Adrenal gland (tissue), 12 donors: ENCODE measurements around the gene KCNMA1. TPM values are rescaled to one million over a fixed set of nuclear protein-coding genes. Genes with fewer than 3 reads are reported as not detected.

Experiments used
- DNase-seq, 7 donors: peaks; one replicate each; pipeline ENCODE4 v3.0.0-alpha.2; 2019 to 2020
- H3K27ac ChIP-seq, 5 donors: fragments of 200-600 bp; sonication (generic) in 4 of 5; 1 replicate in 3 of 5; 2 replicates in 2 of 5; pipeline versions ENCODE4 v1.5.1 to v1.8.0; 2016 to 2020; ENCODE audit warnings: mild to moderate bottlenecking in 1 of 5
- H3K27me3 ChIP-seq: fragments of 200-600 bp; 2 replicates; pipeline ENCODE4 v1.8.0; 2021
- H3K36me3 ChIP-seq, 2 donors: fragments of 200-600 bp; replicated peaks in 1 of 2; 1 replicate in 1 of 2; 2 replicates in 1 of 2; pipeline versions ENCODE4 v1.5.1 to v1.8.0; 2018 to 2022
- H3K4me1 ChIP-seq, 2 donors: fragments of 200-600 bp; replicated peaks in 1 of 2; 1 replicate in 1 of 2; 2 replicates in 1 of 2; pipeline versions ENCODE4 v1.5.1 to v1.8.0; 2018 to 2021
- H3K4me3 ChIP-seq, 4 donors: fragments of 200-600 bp; sonication (generic) in 3 of 4; one replicate each; pipeline ENCODE4 v1.5.1; 2016 to 2018
- H3K9me3 ChIP-seq, 3 donors: fragments of 200-600 bp; sonication (generic) in 1 of 3; replicated peaks in 1 of 3; 1 replicate in 2 of 3; 2 replicates in 1 of 3; pipeline versions ENCODE4 v1.5.1 to v1.8.0; 2016 to 2021
- CTCF ChIP-seq, 6 experiments: fragments of 450-650 bp in 4 of 6; fragments of 200-600 bp in 2 of 6; sonication (generic) in 1 of 6; IDR thresholded peaks; 1 replicate in 5 of 6; 2 replicates in 1 of 6; pipeline versions ENCODE4 v1.5.1 to v1.8.0; 2016 to 2021; ENCODE audit warnings: antibody characterized with exemption in 6 of 6, mild to moderate bottlenecking in 2 of 6, moderate library complexity in 1 of 6
- POLR2A ChIP-seq, 2 donors: fragments of 450-650 bp; IDR thresholded peaks; one replicate each; pipeline ENCODE4 v1.6.1; 2017; ENCODE audit warnings: antibody characterized with exemption in 2 of 2, mild to moderate bottlenecking in 2 of 2, moderate library complexity in 1 of 2
- WGBS, 4 donors: extraction: QIAGEN DNeasy Blood & Tissue Kit in 2 of 4; methylation state at CpG; one replicate each; pipeline versions ENCODE4 v1.1.5 to v1.1.7; 2013 to 2017; 5-methylcytosine and 5-hydroxymethylcytosine counted together
- intact Hi-C, 2 donors: fragments of 100-400 bp; cut with DNase I; formaldehyde crosslinking; loops; one replicate each; pipeline versions ENCODE4 v1.14.1 to v1.15.0; 2022 to 2023
- polyA plus RNA-seq, 3 donors: library from polyadenylated mRNA; stranded (reverse); fragments of 200-250 nt in 2 of 3; fragments of 350-450 nt in 1 of 3; fragmentation: Illumina TruSeq in 1 of 3; extraction: RNeasy Lipid Tissue Mini Kit (QIAGEN cat#74804) in 1 of 3; gene quantifications; one replicate each; pipeline ENCODE4 v1.2.3, GENCODE V29; 2013 to 2014
- total RNA-seq, 9 donors: library from RNA; depleted of rRNA in 4 of 9; stranded (reverse); fragments of >200 nt in 4 of 9; fragments of 120-200 nt in 1 of 9; fragmentation: NEBNext Ultra II Directional in 1 of 9; extraction: Animal tissue kit (Norgen Biotek cat#: 25700) in 1 of 9; gene quantifications; one replicate each; pipeline versions ENCODE4 v1.1.0 to v1.2.4, GENCODE V29; 2013 to 2023
- donor health status: healthy with polysubstance abuse.
- donor health status: Bipolar disorder and iron deficiency.
- donor health status: DM: yes; HTN: yes; CAD: no.
- donor health status: DM: no; HTN: no; CAD: no.
- donor health status: DM: no; HTN: no; CAD: no.
- donor health status: DM: yes; HTN: yes; CAD: no.

Gene KCNMA1
- total and polyA plus RNA-seq, 12 donors, result 6.4 to 37.7 (median 13.4) TPM

- no peak overlapping the region for H3K27ac ChIP-seq
- 68 to 82% (median 74%) methylated on average over 3 of the region's 3 CpGs for WGBS, 4 donors
- H3K4me3 ChIP-seq, result no peak overlapping the region
- intact Hi-C loops, result no loop called here
- no peaks in the 10 kb centered on the region for H3K4me1 ChIP-seq
- H3K27me3 ChIP-seq, result no peaks in the 10 kb centered on the region
- H3K36me3 ChIP-seq, result no peaks in the 10 kb centered on the region
- DNase-seq, result no peak
- TF ChIP-seq POLR2A (IDR thresholded peaks at IDR 0.05), result no peak
- no peak for TF ChIP-seq CTCF (IDR thresholded peaks at IDR 0.05)
- no peaks in the 10 kb centered on the region for H3K9me3 ChIP-seq
Measured at GRCh38 chr10:77305650-77306632, 331.7 kb downstream of the KCNMA1 start.

GRCh38 chr10:77304192-77304591 is 333.4 kb downstream of the KCNMA1 start:
- intact Hi-C loops, result no loop called here
- Histone ChIP-seq H3K4me1 (no peaks in the 10 kb centered on the region), H3K4me3 (no peak overlapping the region)

GRCh38 chr10:77301305-77301730 is 336.3 kb downstream of the KCNMA1 start:
- H3K4me1 ChIP-seq, result no peaks in the 10 kb centered on the region
- H3K27me3 ChIP-seq, result no peaks in the 10 kb centered on the region
- no peaks in the 10 kb centered on the region for H3K9me3 ChIP-seq
- H3K27ac ChIP-seq, result no peak overlapping the region
- no peak for DNase-seq
- no peak overlapping the region for H3K4me3 ChIP-seq
- no peaks in the 10 kb centered on the region for H3K36me3 ChIP-seq
- WGBS, 4 donors, result 55 to 78% (median 67%) methylated on average over 3 of the region's 3 CpGs
- TF ChIP-seq CTCF (IDR thresholded peaks at IDR 0.05) (no peak), POLR2A (IDR thresholded peaks at IDR 0.05) (no peak)
- intact Hi-C loops, result no loop called here

More at GRCh38 chr10:77304192-77304591, 333.4 kb downstream of the KCNMA1 start:
- no peak overlapping the region for H3K27ac ChIP-seq
- H3K9me3 ChIP-seq, result no peaks in the 10 kb centered on the region
- no peaks in the 10 kb centered on the region for H3K36me3 ChIP-seq
- no peaks in the 10 kb centered on the region for H3K27me3 ChIP-seq
- no peak for TF ChIP-seq POLR2A (IDR thresholded peaks at IDR 0.05)
- TF ChIP-seq CTCF (IDR thresholded peaks at IDR 0.05), result no peak
- DNase-seq, result no peak
- 74 to 97% (median 92%) methylated on average over 3 of the region's 3 CpGs for WGBS, 4 donors

- WGBS, 4 donors, result 84 to 96% (median 90%) methylated on average over 3 of the region's 3 CpGs
- Histone ChIP-seq H3K4me3 (no peak overlapping the region), H3K9me3 (no peaks in the 10 kb centered on the region), H3K4me1 (no peaks in the 10 kb centered on the region), H3K36me3 (no peaks in the 10 kb centered on the region), H3K27ac (no peak overlapping the region), H3K27me3 (no peaks in the 10 kb centered on the region)
- intact Hi-C loops, result no loop called here
- no peak for DNase-seq
- no peak for TF ChIP-seq POLR2A (IDR thresholded peaks at IDR 0.05)
- TF ChIP-seq CTCF (IDR thresholded peaks at IDR 0.05), result no peak
Measured at GRCh38 chr10:77300682-77301302, 336.8 kb downstream of the KCNMA1 start.
